RKO (cell line): ENCODE data around the gene EVPL.
A peak's percentile ranks its signal among the peaks of the same experiment; 100 is the strongest.
"Not testable (repeated sequence)": the region's sequence is repeated elsewhere in the genome, so short reads cannot be mapped to it uniquely, and the experiment has no call there.

ENCODE experiments used
- DNase-seq: peaks from one replicate; pipeline ENCODE4 v3.0.0-alpha.2; 2016; ENCODE audit warnings: low spot score

EVPL gene

GRCh38 chr17:75996665-75997590, 30.2 kb downstream of the EVPL start:
- no peak for DNase-seq

GRCh38 chr17:75995385-75995925, 31.7 kb downstream of the EVPL start:
- DNase-seq = no peak

- DNase-seq = no peak
Measured at GRCh38 chr17:75994802-75995370, 32.2 kb downstream of the EVPL start.

GRCh38 chr17:75991396-75991795, 35.7 kb downstream of the EVPL start:
- no peak for DNase-seq

GRCh38 chr17:75987041-75987440, 40.1 kb downstream of the EVPL start:
- DNase-seq = no peak

GRCh38 chr17:75985986-75986385, 41.1 kb downstream of the EVPL start:
- no peak for DNase-seq

- DNase-seq = no peak
Measured at GRCh38 chr17:75983501-75984181, 43.5 kb downstream of the EVPL start.

GRCh38 chr17:75981019-75981615, 46.0 kb downstream of the EVPL start:
- no peak for DNase-seq

GRCh38 chr17:75980188-75981018, 46.7 kb downstream of the EVPL start:
- DNase-seq = peak; percentile 57

- DNase-seq = no peak
Measured at GRCh38 chr17:75979705-75980187, 47.4 kb downstream of the EVPL start.

GRCh38 chr17:75978938-75979704, 48.0 kb downstream of the EVPL start, which contains the start of the genes ACOX1 and TEN1:
TSS of gene ACOX1 (minus strand) at chr17:75979166. CDS start at chr17:75979073, 93 bp downstream.
TSS of gene TEN1 (plus strand) at chr17:75979240. CDS start at chr17:75986193, 6,953 bp downstream.
- DNase-seq = peak; percentile 97

GRCh38 chr17:75976175-75976848, 50.8 kb downstream of the EVPL start:
- no peak for DNase-seq

- DNase-seq = no peak
Measured at GRCh38 chr17:75975757-75976174, 51.3 kb downstream of the EVPL start.

- not testable (repeated sequence) for DNase-seq
Measured at GRCh38 chr17:75975187-75975586, 51.9 kb downstream of the EVPL start.

GRCh38 chr17:75970626-75971025, 56.5 kb downstream of the EVPL start:
- no peak for DNase-seq

- no peak for DNase-seq
Measured at GRCh38 chr17:75970011-75970523, 57.0 kb downstream of the EVPL start.

- DNase-seq = not testable (repeated sequence)
Measured at GRCh38 chr17:75969044-75969443, 58.1 kb downstream of the EVPL start.

GRCh38 chr17:75965468-75965867, 61.6 kb downstream of the EVPL start:
- no peak for DNase-seq

GRCh38 chr17:75959839-75960511, 67.1 kb downstream of the EVPL start:
- DNase-seq = no peak
